Measurements from ENCODE around the gene MACROH2A1. TPM values are rescaled to one million over a fixed set of nuclear protein-coding genes. Genes with fewer than 3 reads are reported as not detected.

MACROH2A1 gene
- total RNA-seq, 1 donor from 2014 or later, result 179 TPM

- intact Hi-C loops (cut with DNase I), result no loop called here
- Histone ChIP-seq H3K36me3 (peaks cover 80% of the 10 kb centered on the region), H3K4me3 (no peak overlapping the region), H3K9me3 (no peaks in the 10 kb centered on the region), H3K27ac (no peak overlapping the region), H3K27me3 (no peaks in the 10 kb centered on the region), H3K4me1 (no peaks in the 10 kb centered on the region)
- no peak for ATAC-seq
- TF ChIP-seq, protein P1, sequence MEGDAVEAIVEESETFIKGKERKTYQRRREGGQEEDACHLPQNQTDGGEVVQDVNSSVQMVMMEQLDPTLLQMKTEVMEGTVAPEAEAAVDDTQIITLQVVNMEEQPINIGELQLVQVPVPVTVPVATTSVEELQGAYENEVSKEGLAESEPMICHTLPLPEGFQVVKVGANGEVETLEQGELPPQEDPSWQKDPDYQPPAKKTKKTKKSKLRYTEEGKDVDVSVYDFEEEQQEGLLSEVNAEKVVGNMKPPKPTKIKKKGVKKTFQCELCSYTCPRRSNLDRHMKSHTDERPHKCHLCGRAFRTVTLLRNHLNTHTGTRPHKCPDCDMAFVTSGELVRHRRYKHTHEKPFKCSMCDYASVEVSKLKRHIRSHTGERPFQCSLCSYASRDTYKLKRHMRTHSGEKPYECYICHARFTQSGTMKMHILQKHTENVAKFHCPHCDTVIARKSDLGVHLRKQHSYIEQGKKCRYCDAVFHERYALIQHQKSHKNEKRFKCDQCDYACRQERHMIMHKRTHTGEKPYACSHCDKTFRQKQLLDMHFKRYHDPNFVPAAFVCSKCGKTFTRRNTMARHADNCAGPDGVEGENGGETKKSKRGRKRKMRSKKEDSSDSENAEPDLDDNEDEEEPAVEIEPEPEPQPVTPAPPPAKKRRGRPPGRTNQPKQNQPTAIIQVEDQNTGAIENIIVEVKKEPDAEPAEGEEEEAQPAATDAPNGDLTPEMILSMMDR (IDR thresholded peaks at IDR 0.05), result no peak
- DNase-seq, result no peak
Observed at GRCh38 chr5:135335031-135335828, 63.8 kb downstream of the MACROH2A1 start.

GRCh38 chr5:135333732-135334515 lies 65.1 kb downstream of the MACROH2A1 start:
- no peak overlapping the region for H3K4me3 ChIP-seq
- no peaks in the 10 kb centered on the region for H3K9me3 ChIP-seq
- no peaks in the 10 kb centered on the region for H3K4me1 ChIP-seq
- no peak for DNase-seq
- TF ChIP-seq, protein P1 (IDR thresholded peaks at IDR 0.05), result no peak
- intact Hi-C loops (cut with DNase I), result no loop called here
- ATAC-seq, result no peak
- H3K27ac ChIP-seq, result no peak overlapping the region
- peaks cover 67% of the 10 kb centered on the region for H3K36me3 ChIP-seq
- H3K27me3 ChIP-seq, result no peaks in the 10 kb centered on the region

GRCh38 chr5:135332519-135333150 lies 66.4 kb downstream of the MACROH2A1 start:
- H3K9me3 ChIP-seq, result no peaks in the 10 kb centered on the region
- DNase-seq (no peak), ATAC-seq (no peak)
- H3K4me1 ChIP-seq, result no peaks in the 10 kb centered on the region
- intact Hi-C loops (cut with DNase I), result no loop called here
- H3K27me3 ChIP-seq, result no peaks in the 10 kb centered on the region
- H3K27ac ChIP-seq, result no peak overlapping the region
- no peak overlapping the region for H3K4me3 ChIP-seq
- peaks cover 54% of the 10 kb centered on the region for H3K36me3 ChIP-seq
- TF ChIP-seq, protein P1 (IDR thresholded peaks at IDR 0.05), result peak; percentile 47

GRCh38 chr5:135331612-135332011 lies 67.4 kb downstream of the MACROH2A1 start:
- intact Hi-C loops (cut with DNase I), result no loop called here
- ATAC-seq, result no peak
- Histone ChIP-seq H3K27me3 (no peaks in the 10 kb centered on the region), H3K4me3 (no peak overlapping the region), H3K9me3 (no peaks in the 10 kb centered on the region), H3K36me3 (peaks cover 44% of the 10 kb centered on the region), H3K4me1 (no peaks in the 10 kb centered on the region), H3K27ac (no peak overlapping the region)
- DNase-seq, result no peak
- TF ChIP-seq, protein P1 (IDR thresholded peaks at IDR 0.05), result no peak

DNA sequence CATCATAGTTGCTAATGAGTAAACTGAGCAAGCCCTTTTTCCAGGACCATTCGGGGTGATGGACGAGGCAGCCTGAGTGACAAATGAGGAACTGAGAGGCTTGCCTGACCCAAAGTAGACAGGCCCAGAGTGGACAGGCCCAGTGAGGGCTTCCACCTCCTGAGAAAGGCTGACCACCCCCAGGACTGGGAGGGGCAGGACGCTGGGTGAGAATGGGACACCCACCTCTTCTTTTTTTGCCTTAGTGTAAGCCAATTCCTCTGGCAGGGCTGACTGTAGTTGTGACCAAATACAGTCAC lies 68.3 kb downstream of the MACROH2A1 start:
- Histone ChIP-seq H3K4me1 (no peaks in the 10 kb centered on the region), H3K9me3 (no peaks in the 10 kb centered on the region), H3K36me3 (peaks cover 36% of the 10 kb centered on the region), H3K4me3 (no peak overlapping the region), H3K27ac (no peak overlapping the region), H3K27me3 (no peaks in the 10 kb centered on the region)
- intact Hi-C loops (cut with DNase I), result no loop called here
- no peak for DNase-seq
- no peak for ATAC-seq
- TF ChIP-seq, protein P1 (IDR thresholded peaks at IDR 0.05), result no peak
